ENCODE data around the gene CA6.
"Not testable (repeated sequence)": the region's sequence is repeated elsewhere in the genome, so short reads cannot be mapped to it uniquely, and the experiment has no call there.

CA6 gene

GRCh38 chr1:8969937-8970336 is 24.3 kb downstream of the CA6 start:
- DNase-seq (ENCODE audit: low spot score): no peak

DNA sequence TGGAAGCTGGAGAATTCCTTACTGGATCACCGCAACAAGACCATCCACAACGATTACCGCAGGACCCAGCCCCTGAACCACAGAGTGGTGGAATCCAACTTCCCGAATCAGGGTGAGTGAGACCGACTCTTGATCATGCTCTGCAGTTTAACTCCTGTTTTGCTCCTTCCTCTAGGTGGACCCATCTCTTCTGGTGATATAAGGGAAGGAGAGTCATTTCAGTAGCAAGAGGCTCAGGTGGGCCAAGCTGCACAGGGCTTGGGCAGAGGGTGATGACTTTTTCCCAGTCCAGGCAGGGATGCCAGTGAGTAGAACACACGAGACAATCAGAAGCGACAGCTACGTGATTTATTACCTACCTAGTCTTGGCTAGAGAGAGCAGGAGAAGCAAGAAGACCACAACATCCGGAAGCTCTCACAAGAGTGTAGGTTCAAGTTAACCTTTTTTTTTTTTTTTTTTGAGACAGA is 25.2 kb downstream of the CA6 start:
- no peak for DNase-seq (ENCODE audit: low spot score)

DNA sequence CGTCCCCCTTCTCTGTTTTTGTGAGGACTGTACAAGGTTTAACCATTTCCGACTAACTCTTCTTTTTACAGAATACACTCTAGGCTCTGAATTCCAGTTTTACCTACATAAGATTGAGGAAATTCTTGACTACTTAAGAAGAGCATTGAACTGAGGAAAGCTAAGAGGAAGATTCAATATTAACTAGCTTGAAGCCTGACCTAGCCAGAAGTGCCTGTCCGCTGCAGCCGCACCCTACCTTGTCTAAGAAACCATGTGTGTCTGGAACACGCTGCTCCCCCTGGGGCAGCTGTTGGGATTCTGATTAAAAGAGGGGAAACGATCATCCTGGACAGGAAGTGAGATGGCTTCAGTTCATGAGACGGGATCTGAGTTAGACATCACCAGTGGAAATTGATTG is 28.9 kb downstream of the CA6 start:
- no peak for DNase-seq (ENCODE audit: low spot score)

GRCh38 chr1:8976338-8976737 is 30.7 kb downstream of the CA6 start:
- DNase-seq (ENCODE audit: low spot score): no peak

DNA sequence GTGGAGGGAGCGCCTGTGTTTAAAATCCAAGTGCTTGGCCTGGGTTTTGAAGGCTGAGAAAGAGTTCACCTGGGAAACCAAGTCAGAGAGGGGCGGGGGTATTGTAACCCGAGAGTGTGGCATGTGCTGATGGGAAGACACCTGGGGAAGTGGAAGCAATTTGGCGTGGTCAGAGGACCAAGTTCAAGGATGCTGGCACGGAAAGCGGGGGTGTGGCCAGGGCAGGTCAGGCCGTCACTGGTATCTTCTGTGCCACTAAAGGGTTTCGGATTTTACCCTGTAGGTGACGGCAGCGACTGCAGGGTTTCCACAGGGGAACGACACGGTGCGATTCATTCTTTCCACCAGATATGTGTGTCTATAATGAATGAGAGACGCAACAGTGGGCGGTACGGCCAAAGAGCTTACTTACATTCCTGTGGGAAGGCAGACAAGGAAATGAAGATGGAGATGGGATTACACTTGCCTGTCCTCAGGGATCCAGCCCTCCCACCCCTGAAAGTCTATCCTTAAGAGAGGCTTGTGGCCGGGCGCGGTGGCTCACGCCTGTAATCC is 31.3 kb downstream of the CA6 start:
- DNase-seq (ENCODE audit: low spot score): no peak

DNA sequence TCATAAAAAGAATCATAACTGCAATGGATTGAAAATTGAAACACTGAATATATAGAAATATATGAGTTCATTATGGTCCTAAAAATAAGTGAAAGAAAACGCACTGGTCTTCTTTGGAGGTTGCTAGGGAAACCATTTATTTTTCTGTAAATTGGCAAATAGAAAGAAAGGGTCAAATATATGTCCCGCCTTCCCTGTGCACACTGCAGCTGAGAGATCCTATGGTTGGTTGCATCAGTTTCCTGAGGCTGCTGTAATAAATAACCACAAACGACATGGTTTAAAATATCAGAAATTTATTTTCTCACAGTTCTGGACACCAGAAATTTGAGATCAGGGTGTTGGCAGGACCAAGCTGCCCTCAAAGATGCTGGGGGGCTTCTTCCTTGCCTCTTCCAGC is 35.0 kb downstream of the CA6 start:
- DNase-seq (ENCODE audit: low spot score): no peak

DNA sequence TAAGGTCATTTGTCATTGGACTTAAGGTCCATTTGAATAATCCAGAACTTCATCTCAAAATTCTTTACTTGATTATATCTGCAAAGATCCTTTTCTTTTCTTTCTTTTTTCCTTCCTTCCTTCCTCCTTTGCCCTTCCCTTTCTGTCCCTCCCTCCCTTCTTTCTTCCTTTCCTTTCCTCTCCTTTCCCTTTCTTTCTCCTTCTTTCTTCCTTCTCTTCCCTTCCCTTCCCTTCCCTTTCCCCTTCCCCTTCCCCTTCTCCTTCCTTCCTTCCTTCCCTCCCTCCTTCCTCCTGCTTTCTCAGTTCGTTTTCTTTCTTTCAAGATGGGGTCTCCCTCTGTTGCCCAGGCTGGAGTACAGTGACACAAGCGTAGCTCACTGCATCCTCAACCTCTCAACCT is 35.5 kb downstream of the CA6 start:
- DNase-seq (ENCODE audit: low spot score): no peak

GRCh38 chr1:8984203-8984602 is 38.5 kb downstream of the CA6 start:
- no peak for DNase-seq (ENCODE audit: low spot score)

GRCh38 chr1:8984990-8985389 is 39.3 kb downstream of the CA6 start:
- DNase-seq (ENCODE audit: low spot score): no peak

- DNase-seq (ENCODE audit: low spot score): no peak
Measured at GRCh38 chr1:8985915-8986813, 40.5 kb downstream of the CA6 start.

DNA sequence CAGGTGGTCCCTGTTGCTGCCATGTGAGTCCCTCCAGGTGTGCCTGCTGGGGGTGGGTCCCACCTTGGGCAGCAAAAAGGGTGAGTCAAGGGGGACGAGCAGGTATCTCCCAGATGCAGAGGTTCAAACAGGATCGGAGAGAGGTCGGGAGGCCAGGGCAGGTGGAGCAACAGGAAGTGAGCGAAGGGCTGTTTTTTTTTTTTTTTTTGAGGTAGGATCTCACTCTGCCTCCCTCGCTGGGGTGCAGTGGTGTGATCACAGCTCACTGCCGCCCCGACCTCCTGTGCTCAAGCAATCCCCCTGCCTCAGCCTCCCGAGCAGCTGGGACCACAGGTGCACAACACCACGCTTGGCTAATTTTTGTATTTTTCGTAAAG is 41.1 kb downstream of the CA6 start:
- no peak for DNase-seq (ENCODE audit: low spot score)

- DNase-seq (ENCODE audit: low spot score): no peak
Measured at GRCh38 chr1:8987881-8988617, 42.4 kb downstream of the CA6 start.

DNA sequence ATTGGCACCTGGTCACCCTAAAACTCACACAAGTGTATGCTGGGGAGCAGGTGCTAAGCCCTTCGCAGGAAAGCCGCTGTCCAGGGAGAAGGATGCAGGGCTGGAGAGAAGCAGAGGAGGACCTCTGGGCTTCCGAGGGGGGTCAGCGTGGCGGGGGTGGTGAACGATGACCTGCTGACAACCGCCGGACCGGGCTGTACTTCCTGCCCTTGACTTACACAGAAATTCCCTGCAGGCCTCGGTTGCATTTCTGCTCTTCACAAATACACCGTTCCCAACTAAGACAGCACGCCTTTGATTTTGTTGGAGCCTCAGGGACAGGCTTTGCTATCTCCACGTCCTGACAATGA is 42.9 kb downstream of the CA6 start:
- no peak for DNase-seq (ENCODE audit: low spot score)

- DNase-seq (ENCODE audit: low spot score): no peak
Measured at GRCh38 chr1:8989061-8989460, 43.4 kb downstream of the CA6 start.

DNA sequence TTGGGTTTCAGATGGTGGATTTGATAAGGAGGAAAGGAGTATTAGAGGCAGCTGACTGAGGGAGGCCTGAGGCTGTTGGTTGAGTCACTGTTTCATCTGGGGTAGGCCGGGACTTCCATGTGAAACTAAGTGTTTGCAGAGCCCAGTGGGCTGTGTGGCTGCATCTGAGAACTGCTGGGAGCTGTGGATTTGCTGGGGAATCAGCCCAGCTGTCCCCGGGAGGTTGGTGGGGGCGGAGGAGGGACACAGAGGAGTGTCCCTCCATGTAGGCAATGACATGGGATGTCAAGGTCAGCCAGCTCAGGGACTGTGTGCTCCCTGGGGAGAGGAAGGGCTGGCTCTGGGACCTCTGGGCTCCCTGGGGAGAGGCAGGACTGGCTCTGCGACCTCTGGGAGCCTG is 44.2 kb downstream of the CA6 start:
- DNase-seq (ENCODE audit: low spot score): no peak

DNA sequence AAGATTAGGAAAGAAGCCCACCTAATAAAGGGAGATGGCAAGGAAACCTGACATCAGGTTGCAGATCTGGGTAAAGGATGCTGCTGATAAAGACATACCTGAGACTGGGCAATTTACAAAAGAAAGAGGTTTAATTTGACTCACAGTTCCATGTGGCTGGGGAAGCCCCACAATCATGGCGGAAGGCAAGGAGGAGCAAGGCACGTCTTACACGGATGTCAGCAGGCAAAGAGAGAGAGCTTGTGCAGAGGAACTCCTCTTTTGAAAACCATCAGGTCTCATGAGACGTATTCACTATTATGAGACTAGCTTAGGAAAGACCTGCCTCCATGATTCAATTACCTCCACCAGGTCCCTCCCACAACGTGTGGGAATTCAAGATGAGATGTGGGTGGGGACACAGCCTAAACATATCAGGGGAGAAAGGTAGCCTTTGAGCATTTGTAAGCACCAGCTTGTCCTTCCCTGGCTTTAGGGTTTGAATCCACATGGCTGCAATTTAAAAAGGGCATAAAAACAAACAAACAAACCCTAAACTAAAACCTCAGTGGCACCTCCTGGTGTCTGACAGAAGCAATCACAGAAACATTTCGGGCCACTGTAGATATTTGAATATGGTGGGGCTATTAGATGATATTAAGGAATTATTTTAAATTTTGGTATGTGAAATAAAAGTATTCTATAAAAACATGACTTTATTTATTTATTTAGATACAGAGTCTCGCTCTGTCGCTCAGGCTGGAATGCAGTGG is 47.4 kb downstream of the CA6 start:
- no peak for DNase-seq (ENCODE audit: low spot score)

- not testable (repeated sequence) for DNase-seq (ENCODE audit: low spot score)
Measured at GRCh38 chr1:8993962-8994675, 48.5 kb downstream of the CA6 start.

DNA sequence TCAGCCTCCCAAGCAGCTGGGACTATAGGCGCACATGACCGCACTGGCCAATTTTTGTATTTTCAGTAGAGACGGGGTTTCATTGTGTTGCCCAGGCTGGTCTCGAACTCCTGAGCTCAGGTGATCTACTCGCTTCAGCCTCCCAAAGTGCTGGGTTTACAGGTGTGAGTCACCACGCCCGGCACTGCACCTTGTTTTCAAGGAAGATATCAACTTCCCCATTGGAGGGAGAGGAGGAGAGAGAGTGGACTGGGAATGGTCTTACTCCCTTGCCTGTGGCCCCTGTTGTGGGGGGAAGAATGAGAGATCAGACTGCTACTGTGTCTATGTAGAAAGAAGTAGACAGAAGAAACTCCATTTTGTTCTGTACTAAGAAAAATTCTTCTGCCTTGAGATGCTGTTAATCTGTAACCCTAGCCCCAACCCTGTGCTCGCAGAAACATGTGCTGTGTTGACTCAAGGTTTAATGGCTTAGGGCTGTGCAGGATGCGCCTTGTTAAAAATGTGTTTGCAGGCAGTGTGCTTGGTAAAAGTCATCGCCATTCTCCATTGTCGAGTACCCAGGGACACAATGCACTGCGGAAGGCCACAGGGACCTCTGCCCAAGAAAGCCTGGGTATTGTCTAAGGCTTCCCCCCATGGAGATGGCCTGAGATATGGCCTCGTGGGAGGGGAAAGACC is 56.0 kb downstream of the CA6 start:
- not testable (repeated sequence) for DNase-seq (ENCODE audit: low spot score)

DNA sequence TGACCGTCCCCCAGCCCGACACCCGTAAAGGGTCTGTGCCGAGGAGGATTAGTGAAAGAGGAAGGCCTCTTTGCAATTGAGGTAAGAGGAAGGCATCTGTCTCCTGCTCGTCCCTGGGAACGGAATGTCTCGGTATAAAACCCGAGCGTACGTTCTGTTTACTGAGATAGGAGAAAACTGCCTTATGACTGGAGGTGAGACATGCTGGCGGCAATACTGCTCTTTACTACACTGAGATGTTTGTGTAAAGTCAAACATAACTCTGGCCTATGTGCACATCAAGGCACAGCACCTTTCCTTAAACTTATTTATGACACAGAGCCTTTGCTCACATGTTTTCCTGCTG is 56.5 kb downstream of the CA6 start:
- DNase-seq (ENCODE audit: low spot score): not testable (repeated sequence)

GRCh38 chr1:9004031-9004699 is 58.5 kb downstream of the CA6 start:
- no peak for DNase-seq (ENCODE audit: low spot score)

All from HuH-7.5 (cell line).